Measurements from ENCODE around the gene ABHD12.

GRCh38 chr20:25300496-25301170 is 90.0 kb downstream of the ABHD12 start:
- TF ChIP-seq CTCF (IDR thresholded peaks at IDR 0.05), result no peak
- no peak for TF ChIP-seq POLR2AphosphoS5 (IDR thresholded peaks at IDR 0.05)
